GM21619 (cell line): ENCODE data around the gene PDE4B.

Experiments
- ATAC-seq: cut with Tn5 transposase; IDR thresholded peaks from one replicate; pipeline ENCODE4 v1.9.1; 2021; ENCODE audit not compliant: unreplicated experiment

Gene PDE4B

DNA sequence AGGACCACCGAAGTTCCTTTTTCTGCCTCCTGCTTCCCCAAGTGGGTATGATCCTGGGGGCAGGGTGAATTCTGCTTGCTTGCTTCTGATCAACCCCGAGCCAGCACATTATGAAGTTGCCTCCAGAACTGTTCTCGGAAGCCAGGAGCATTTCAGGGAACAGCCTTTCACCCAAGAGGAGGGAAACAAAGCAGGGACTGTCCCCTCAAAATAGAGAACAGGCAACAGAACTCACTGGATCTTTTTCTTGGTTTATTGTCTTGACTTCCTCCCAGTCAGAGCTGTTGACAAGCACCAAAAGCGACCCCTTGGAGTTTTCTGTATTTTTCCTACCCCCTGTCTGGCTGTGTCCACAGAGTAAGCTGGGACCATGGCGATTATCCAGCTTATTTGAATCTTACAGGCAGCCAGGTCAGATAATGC is 482.9 kb downstream of the PDE4B start:
- ATAC-seq, result no peak

DNA sequence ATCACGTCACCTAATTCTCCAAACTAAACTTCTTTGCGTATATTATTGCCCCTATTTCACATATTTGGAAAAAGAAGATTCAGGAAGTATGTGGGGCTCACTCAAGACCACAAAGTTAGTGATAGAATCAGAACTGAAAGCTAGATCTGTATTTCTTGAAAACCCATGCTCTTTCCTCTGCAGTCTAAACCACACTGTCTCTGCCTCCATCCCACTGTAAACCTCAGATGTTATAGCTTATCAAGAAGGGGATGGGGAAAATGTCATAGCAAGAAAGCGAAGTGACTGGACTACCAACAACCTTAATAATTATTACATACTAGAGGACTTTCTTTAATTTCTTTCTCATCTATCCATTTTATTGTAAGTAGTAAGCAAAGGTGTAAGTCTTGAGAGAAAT is 483.5 kb downstream of the PDE4B start:
- ATAC-seq, result peak; percentile 76

DNA sequence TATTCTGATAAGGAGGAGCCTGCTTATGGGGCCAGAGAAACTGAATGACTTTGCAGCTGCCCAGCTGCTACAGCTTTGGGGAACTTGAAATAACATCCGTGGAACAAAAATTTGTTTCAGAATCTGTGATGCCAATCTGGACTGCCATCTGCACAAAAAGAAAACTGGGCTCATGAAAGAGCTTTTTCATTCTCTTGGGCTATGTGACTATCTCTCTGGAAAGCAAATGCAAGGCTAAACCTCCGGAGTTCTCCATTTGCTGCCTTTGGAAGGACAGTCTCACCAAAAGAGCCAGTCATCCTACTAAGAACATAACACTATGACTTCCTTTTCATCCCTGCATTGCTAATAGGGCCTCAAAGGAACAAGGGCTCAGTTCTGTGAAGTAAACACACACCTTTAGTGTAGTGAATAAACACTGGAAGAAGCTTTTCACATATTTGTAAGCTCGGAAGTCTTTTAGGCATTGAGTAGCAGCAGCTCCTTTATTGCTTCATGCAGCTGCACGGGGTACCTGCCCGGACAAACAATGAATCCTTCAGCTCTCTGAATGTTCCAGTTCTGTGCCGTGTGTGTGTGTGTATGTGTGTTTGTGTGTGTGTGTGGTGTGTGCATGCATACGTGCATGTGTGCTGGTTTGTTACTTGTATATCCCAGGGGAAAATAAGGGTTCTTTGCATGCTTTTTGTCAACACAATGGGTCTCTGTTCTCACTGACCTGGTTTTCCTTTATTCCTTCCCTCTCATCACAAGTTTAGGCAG is 485.7 kb downstream of the PDE4B start:
- peak; percentile 17 for ATAC-seq

DNA sequence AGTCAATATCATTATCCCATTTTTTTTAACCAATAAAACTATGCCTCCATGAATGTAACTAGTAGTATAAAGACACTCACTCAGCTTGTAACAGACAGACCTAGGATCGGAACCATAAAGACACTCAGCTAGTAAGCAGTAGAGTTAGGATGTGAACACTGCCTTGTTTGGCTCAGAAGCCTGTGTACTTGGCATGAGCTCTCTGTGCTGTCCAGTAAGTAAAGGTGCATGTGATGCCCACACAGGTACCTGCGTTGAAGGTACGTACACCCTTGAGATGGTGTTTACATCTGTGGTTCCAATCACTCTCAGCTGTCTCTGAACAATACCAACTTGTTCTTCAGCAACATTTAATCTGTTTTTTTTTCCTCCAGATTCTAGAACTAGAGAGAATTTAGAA is 489.1 kb downstream of the PDE4B start:
- ATAC-seq, result no peak

DNA sequence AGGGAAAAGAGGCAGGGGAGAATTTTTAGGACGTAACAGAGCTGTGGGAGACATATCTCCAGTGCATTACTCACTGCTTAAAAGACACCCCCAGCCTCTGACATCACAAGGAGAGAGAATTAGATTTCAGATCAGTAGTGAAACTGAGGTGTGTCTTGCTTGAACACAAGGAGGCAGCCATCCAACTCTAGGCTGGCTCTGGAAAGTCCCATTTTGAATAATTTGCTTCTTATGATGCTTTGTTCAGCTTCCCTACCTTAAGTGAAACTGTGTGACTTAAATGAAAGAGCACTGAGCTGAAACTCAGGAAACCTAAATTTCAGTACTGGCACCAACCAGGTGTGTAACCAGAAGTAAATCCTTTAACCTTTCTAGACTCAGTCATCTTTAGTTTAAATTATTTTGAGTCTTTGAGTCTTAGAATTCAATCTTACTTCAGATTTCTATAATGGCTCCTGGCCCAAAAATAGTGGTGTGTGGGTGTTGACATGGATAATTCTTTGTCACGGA is 489.7 kb downstream of the PDE4B start:
- ATAC-seq, result peak; percentile 78

DNA sequence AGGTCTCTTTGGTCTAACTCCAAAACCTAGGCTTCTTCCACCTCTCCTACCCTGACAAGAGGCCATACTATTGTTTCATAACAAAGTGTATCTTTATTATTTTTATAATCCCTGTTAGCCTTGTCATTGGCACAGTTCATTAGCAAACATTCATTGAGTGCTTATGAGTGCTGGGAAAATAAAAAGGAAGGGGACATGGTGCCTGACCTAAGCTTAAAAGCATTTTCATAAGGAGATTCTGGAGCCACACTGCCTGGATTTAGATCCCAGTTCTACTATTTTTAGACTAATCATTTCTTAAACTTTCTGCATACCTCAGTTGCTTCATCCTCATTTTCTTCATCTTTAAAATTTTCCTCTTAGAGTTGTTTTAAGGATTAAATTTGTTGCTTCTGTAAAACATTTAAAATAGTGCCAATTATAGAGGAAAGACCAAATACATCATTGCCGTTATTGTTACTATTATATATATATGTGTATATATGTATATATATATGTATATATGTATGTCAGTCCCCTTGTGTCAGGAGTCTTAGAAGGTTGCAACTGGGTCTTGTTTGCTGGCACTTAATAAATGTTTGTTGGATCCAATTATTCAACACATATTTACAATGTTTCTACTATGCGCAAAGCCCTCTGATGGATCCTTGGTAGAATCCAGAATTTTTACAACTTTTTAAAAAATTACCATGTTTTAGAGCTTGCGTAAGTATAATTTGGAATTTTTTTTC is 490.4 kb downstream of the PDE4B start:
- ATAC-seq, result no peak

DNA sequence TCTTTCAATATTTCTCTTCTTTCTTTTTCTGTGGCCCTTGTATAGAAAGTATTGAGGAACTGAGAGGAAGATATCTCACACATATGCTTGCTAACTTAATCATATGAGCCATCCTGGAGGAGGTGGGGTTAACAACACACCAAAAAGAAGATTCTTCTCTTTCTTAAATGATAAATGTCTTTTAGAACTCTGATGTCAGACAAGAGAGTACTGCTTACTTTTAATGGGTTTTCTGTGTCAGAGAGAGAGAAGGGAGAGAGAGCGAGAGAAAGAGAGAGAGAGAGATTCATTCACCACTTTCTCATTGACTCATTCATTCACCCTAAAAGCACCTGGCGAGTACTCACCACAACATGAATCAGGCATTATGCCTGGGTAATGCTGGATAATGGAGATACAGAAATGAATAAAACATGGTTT is 490.9 kb downstream of the PDE4B start:
- ATAC-seq, result peak; percentile 52

DNA sequence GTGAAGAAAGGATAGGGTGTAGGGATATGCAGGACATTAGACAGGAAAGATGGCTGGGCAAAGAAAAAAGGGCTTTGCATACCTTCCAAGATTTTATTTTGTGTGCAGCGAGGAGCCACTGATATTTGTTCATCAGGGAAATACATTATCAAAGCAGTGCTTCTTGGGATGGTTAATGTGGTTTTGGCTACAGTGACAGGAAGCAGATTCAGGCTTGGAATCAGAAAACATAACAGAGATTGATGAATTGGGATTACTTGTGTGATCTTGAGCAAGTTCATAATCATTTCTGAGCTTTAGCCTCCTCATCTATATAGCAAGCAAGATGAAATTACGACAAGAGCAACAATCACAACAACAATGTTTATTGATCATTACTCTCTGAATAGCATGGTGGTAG is 492.1 kb downstream of the PDE4B start:
- no peak for ATAC-seq

DNA sequence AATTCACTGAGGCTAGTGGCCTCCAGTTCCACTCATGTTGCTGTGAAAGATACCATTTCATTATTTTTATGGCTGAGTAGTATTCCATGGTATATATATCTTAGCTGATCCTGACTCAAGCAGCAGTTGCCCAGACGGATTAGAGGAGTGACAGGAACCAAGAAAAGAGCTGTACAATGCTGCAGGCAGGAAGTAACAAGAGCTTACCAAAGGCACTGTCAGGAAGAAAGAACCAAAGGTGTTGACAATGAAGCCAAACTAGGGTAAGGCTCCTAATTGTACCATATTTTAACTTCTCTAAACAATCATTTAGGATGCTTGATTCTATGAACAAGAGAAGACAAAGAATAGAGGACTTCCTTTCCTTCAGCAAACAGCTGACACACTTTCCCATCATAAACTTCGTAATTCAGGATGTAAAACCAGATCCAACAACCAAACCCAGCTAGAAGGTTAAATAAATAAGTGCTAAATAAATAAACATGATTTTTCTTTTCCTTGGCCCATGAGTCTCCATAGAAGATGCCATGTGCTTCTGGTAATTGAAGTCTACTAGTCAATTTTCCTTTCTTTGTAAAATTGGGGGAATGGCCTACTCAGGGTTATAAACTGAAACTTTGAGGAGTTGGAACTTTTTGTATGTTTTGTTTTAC is 493.0 kb downstream of the PDE4B start:
- no peak for ATAC-seq

DNA sequence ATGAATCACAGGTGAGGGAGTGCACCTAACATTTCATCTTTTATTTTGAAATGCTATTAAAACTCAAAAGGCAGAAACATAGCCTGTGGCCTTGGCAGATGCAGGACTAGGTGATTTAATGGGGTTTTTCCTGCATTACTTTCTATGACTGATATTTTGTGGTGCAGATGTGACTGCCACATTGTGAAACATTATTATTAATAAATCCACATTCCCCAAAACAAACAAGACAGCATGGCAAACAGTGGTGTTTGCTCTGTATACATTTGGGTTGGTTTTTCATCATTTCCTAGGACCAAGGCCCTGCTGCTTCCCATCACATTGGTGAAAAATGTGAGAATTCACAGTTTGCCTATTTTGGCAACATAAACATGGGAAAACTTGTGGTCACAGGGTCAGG is 493.6 kb downstream of the PDE4B start:
- no peak for ATAC-seq

DNA sequence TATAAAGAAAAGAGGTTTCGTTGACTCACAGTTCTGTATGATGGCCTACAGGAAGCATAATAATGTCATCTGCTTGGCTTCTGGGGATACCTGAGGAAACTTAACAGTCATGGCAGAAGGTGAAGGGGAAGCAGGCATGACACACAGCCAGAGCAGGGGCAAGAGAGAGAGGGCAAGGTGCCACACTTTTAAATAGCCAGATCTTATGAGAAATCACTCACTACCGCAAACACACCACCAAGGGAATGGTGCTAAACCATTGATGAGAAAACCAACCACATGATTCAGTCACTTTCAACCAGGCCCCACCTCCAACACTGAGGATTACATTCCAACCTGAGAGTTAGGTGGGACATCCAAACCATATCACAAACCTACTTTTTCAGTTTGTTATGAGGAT is 495.4 kb downstream of the PDE4B start:
- ATAC-seq, result no peak

DNA sequence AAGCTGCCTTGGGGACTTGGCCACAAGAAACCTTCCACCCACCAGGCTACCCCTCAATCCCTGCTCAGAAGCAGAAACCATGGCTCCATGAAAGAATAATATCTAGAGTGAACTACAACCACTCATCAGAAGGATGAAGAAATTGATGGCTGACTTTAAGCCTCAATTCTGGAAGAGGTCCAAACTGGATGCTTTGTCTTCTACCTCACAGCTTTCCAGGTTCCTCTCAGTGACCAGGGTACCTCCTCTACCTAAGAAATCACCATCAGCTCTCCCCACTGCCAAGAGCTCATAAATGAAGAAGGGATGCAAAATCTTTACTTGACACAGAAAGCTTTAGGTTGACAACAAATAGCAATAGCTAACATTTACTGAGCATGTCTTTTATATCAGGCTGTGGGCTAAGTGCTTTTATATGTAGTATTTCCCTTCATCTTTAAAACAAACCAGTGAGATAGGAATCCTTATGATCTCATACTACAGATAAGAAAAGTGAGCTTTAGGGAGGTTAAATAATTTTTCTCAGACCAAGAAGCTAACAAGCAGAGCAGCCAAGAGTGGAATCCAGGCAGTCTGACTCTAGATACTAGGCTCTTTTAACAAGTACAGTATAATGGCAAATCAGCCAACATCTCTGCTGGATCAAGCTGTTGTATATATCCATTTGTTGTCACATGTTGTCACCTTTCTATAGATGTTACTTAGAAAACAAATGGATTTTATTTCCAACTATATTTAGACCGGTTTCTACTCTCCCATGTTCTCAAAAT is 498.3 kb downstream of the PDE4B start:
- no peak for ATAC-seq

DNA sequence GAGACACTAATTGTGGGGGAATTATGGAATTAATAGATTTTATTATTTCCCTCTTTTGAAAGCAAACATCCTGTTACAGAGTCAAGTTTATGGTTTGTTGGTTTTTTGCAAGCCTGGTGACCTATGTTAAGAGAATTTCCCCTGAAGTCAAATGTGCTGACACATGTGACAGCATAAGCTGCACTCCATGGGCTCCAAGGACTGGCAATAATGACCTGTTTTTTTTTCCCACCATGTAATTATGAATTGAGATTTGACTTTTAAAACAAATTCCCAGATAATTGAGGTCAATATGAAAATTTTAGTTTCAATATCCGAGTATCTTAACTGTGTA is 498.8 kb downstream of the PDE4B start:
- ATAC-seq, result no peak

DNA sequence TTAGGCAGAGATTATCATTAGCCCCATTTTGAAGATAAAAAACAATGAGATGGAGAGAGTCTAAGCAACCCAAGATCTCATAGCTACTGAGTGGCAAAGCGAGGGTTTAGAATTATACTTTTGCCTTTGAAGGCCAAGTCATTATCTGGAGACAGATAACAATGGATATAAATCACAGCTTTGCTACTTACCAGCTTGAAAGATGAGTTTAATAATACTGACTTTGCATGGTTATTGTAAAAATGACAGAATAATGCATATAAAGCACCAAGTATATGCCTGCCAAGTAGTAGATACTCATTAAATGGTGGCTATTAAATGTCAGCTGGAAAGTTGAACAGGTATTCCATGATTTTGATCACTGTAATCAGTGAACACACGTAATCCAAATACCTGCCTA is 499.6 kb downstream of the PDE4B start:
- ATAC-seq, result no peak

DNA sequence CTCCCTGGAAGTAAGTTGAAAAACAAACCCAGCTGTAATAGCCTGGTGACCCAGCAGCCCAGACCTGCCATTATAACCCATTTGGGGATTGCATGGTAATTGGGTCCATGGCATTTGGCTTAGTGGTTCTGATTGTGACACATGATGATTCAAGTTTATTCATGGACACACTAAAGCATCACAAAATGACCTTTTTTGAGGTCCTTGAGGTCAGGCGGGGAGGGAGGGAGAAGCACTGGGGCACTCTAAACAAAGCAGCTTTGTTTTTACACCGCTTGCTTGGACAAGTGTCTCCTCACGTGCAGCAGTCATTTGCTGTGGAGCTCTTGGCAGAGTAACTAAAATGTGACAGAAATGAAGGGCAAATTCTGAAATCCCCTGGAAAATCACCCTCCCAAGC is 500.2 kb downstream of the PDE4B start:
- ATAC-seq, result no peak

DNA sequence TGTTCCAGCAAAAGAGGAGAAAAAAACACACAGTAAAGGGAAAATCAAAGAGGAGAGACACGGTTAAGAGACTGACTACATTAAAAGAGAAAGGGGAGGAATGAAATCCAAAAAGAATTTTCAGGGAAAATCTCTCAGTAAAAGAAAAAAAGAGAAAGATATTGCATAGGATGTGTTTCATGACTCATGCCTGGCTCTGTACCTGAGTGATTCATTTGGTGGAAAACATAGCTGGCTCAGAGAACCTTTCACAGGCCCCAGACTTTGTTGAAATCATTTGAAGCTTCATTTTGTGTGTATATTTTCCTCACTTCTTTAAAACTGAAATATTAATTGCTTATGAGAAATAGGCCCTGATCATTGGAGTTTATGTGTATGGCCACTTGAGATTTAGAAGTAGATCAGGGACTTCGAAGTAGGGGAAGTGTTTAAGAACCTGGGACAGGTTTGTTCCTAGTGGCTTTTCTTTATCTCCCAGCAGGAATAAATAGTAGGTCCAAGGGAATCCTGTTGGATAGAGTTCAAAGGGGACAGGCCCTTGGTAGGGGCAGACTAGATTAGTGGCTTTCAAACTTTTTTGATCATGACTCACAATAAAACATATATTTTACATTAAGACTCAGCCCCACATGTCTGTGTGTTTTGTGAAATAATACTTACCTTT is 502.1 kb downstream of the PDE4B start:
- peak; percentile 50 for ATAC-seq

DNA sequence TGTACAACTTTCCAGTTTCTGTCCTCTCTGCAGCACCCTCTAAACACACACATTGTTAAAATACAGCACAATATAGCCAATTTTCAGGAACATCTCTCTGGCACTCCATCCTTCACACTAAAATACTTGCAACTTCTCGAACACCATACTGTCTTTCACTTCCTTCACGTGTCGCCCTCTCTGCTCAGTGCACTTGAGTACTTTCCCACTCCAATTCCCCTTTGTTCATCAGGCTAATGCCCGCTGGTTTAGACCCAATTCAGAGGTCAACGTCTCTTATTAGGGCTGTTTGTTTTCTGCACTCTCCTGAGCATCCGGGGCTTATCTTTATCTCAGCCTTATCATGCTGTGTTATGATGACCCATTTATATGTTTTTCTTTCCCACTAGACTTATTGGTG is 503.1 kb downstream of the PDE4B start:
- no peak for ATAC-seq

DNA sequence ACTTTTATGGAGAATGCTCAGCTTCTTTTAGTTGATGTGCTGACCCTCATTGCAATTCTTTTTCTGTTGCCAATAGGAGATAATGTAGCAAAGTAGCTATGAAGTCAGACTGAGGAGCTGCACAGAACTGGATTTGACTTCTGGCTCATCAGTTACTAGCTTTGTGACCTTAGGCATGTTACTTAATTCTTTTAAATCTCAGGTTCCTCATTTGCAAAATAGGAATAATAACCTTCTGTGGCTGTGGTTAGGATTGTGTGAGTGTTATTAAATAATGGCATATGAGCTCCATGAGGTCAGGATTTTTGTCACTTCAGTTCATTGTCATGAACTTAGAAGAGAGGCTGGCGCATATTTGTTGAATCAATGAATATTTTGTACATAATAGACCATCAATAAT is 503.7 kb downstream of the PDE4B start:
- no peak for ATAC-seq

DNA sequence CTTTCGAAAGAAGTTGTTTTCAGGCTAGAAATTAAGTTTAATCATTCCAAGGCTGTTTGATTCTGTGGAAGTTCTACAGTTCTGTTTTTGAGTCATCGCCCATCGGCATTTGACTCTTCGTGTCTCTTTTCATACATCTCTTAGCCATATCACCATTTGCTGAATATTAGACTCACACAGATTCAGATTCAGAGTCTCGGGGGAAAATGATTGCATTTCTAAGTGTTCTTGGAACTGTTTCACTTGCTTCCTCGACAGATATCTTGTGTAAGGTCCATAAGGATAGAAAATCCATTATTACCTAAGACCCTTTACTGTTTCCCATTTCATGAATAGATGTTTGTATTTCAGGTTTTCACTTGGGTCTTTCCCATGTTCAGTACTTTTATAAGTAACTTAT is 504.3 kb downstream of the PDE4B start:
- no peak for ATAC-seq

DNA sequence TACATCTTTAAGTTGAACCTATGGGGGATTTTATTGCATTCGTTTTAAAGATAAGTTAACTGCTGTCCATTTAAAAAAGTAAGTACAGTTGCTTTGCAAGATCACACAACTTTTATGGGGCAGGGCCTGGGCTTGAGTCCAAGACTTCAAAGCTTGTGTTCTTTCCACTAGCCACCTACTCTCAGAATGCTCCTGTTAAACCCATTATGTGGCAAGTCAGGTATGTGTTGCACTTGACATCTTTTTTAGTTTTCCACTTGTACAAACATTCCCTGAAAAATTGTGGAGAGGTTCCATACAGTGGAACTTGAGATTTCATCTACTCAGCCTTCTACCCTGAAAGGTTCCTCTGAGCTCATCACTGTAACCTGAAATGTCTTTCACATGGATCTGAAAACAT is 505.8 kb downstream of the PDE4B start:
- no peak for ATAC-seq
